Omental fat pad (tissue), 4 donors: ENCODE measurements around the gene TOGARAM1. TPM values are rescaled to one million over a fixed set of nuclear protein-coding genes. Genes with fewer than 3 reads are reported as not detected.
"Not testable (repeated sequence)": the region's sequence is repeated elsewhere in the genome, so short reads cannot be mapped to it uniquely, and the experiment has no call there.

Experiments used
- ATAC-seq: fragments of 150-250 bp; one replicate; pipeline ENCODE4 v1.9.1; 2016; ENCODE audit warnings: mild to moderate bottlenecking, moderate library complexity; ENCODE audit not compliant: low FRiP score
- DNase-seq: peaks from one replicate; pipeline ENCODE4 v3.0.0-alpha.2; 2019; ENCODE audit warnings: low spot score
- CTCF ChIP-seq, 3 donors: fragments of 450-650 bp; IDR thresholded peaks; one replicate each; pipeline ENCODE4 v1.5.1; 2016 to 2017; ENCODE audit warnings: antibody characterized with exemption in 3 of 3, mild to moderate bottlenecking in 3 of 3, moderate library complexity in 2 of 3
- total RNA-seq, 4 donors: library from RNA; depleted of rRNA; stranded (reverse); fragments of >200 nt; gene quantifications; one replicate each; pipeline ENCODE4 v1.1.0, GENCODE V29; 2016

The TOGARAM1 gene
- total RNA-seq, 4 donors from 2014 or later = 12.2 to 25.3 (median 19.3) TPM

- DNase-seq = no peak
- no peak for ATAC-seq
- TF ChIP-seq CTCF (IDR thresholded peaks at IDR 0.05) = no peak
These were observed 104.0 kb downstream of the TOGARAM1 start for GRCh38 chr14:45065956-45066355.

- no peak for TF ChIP-seq CTCF (IDR thresholded peaks at IDR 0.05)
- DNase-seq = no peak
- no peak for ATAC-seq
These were observed 104.7 kb downstream of the TOGARAM1 start for GRCh38 chr14:45066667-45067066.

- DNase-seq = no peak
- TF ChIP-seq CTCF (IDR thresholded peaks at IDR 0.05) = no peak
- ATAC-seq = no peak
These were observed 106.4 kb downstream of the TOGARAM1 start for GRCh38 chr14:45068396-45068795.

- TF ChIP-seq CTCF (IDR thresholded peaks at IDR 0.05) = no peak
- ATAC-seq (no peak), DNase-seq (no peak)
These were observed 108.2 kb downstream of the TOGARAM1 start for GRCh38 chr14:45070215-45070614.

GRCh38 chr14:45072126-45072525 lies 110.1 kb downstream of the TOGARAM1 start:
- no peak for ATAC-seq
- TF ChIP-seq CTCF (IDR thresholded peaks at IDR 0.05) = no peak
- DNase-seq = no peak

- DNase-seq (no peak), ATAC-seq (no peak)
- TF ChIP-seq CTCF (IDR thresholded peaks at IDR 0.05) = no peak
These were observed 111.4 kb downstream of the TOGARAM1 start for GRCh38 chr14:45073231-45073879.

- DNase-seq (no peak), ATAC-seq (no peak)
- no peak for TF ChIP-seq CTCF (IDR thresholded peaks at IDR 0.05)
These were observed 116.3 kb downstream of the TOGARAM1 start for GRCh38 chr14:45078323-45078722.

GRCh38 chr14:45080416-45080968 lies 118.5 kb downstream of the TOGARAM1 start:
- not testable (repeated sequence) for DNase-seq, ATAC-seq

- not testable (repeated sequence) for DNase-seq, ATAC-seq
These were observed 119.1 kb downstream of the TOGARAM1 start for GRCh38 chr14:45081096-45081495.
